WI38 (cell line): ENCODE results near the gene ABCG2.

Experiments used
- H3K4me3 ChIP-seq: 2 replicates; pipeline ENCODE4 v1.5.1; 2011; ENCODE audit warnings: low read depth, mild to moderate bottlenecking, control low read depth, low read length
- TF ChIP-seq, protein P1 (sequence below): IDR thresholded peaks from 2 replicates; pipeline ENCODE4 v1.5.1; 2012; ENCODE audit warnings: low read depth, mild to moderate bottlenecking, control low read depth, low read length

ABCG2 gene

DNA sequence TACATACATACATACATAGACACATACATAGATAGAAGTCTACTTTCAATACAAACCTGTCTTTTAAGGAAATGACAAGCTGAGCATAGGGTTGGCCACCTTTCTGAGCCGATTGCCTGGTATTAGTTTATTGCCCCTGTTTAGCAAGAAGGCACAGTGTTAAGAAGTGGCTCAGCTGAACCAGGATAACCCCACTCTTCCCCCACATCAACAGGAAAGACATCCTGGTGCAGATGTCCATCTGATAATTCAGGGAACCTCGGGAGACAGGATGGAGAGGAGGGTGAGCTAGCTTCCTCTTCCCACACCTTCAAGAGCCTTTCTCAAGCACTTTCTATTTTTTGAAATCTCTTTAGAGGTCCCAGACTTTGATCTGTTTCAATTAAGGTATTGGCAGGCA is 98.7 kb downstream of the ABCG2 start:
- TF ChIP-seq, protein P1, sequence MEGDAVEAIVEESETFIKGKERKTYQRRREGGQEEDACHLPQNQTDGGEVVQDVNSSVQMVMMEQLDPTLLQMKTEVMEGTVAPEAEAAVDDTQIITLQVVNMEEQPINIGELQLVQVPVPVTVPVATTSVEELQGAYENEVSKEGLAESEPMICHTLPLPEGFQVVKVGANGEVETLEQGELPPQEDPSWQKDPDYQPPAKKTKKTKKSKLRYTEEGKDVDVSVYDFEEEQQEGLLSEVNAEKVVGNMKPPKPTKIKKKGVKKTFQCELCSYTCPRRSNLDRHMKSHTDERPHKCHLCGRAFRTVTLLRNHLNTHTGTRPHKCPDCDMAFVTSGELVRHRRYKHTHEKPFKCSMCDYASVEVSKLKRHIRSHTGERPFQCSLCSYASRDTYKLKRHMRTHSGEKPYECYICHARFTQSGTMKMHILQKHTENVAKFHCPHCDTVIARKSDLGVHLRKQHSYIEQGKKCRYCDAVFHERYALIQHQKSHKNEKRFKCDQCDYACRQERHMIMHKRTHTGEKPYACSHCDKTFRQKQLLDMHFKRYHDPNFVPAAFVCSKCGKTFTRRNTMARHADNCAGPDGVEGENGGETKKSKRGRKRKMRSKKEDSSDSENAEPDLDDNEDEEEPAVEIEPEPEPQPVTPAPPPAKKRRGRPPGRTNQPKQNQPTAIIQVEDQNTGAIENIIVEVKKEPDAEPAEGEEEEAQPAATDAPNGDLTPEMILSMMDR: no peak
- no peak overlapping the region for H3K4me3 ChIP-seq

DNA sequence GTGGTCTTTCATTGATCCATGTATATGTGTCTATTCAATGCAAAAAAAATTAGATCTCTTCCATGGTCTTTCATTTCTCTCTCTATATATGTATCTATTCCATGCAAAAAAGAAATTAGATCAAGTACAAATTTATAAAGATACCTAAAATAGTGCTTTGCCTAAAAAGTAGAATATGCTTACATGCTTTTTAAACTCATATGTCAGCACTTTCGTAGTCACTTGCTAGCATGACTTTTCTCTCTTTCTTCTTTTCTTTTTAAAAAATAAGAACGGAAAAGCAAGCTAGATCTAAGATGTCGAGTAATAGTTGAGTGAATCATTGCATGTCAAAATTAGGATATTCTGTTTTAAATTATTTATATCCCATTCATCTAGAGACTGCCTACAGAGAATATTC is 100.1 kb downstream of the ABCG2 start:
- TF ChIP-seq, protein P1: no peak
- H3K4me3 ChIP-seq: no peak overlapping the region

- H3K4me3 ChIP-seq: no peak overlapping the region
- TF ChIP-seq, protein P1: peak; percentile 72
These were observed 103.5 kb downstream of the ABCG2 start for GRCh38 chr4:88054901-88055300.

DNA sequence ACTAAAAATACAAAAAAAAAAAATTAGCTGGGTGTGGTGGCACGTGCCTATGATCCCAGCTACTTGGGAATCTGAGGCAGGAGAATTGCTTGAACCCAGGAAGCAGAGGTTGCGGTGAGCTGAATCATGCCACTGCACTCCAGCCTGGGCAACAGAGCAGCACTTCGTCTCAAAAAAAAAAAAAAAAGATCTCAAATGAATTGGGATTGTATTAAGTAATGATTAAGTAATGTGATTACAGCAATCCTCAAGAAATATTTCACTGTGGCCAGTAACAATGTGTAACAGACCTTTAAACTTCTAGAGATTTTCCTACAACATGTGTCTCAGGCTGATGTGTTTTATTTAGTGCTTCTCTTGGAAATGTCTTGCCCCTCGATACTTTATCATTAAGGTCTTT is 104.2 kb downstream of the ABCG2 start:
- TF ChIP-seq, protein P1: no peak
- H3K4me3 ChIP-seq: no peak overlapping the region

DNA sequence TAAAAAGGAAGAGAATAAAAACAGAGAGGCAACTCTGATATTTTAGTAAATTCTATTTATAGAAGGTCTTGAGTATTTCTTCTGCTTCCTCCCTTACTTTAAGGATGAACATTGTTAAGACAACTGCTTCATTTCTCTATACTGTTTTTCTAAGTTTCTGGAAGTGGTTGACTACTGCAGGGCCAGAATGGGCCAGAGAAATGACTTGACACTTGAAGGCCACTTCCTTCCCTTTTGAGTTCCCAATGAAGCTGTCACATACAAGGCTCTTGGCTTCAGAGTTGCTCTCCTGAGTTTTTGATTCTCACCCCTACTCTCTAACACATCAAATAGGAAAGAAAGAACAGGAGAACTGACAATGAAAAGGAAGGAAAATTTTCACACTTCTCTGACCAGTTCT is 113.4 kb downstream of the ABCG2 start:
- TF ChIP-seq, protein P1: no peak
- H3K4me3 ChIP-seq: no peak overlapping the region

- TF ChIP-seq, protein P1: no peak
- H3K4me3 ChIP-seq: no peak overlapping the region
These were observed 114.7 kb downstream of the ABCG2 start for GRCh38 chr4:88043586-88044340.

DNA sequence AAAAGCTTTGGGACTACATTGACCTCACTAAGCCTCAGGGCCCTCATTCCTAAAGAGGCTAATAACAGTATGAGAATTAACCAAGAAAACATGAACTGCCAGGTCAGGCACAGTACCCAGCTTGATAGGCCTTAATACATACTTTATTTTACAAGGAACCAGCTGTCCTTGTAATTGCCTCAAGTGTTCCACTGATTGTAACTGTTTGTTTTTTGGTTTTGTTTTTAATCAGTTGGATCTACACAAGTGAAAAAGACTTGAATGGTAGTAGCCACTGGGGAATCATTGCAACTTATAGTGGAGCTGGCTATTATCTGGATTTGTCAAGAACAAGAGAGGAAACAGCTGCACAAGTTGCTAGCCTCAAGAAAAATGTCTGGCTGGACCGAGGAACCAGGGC is 115.4 kb downstream of the ABCG2 start:
- TF ChIP-seq, protein P1: no peak

More for the DNA sequence above, 115.4 kb downstream of the ABCG2 start:
- H3K4me3 ChIP-seq: no peak overlapping the region
